SK-N-SH treated with all-trans-retinoic acid at 6 μM for 48 hours (cell line): ENCODE measurements around the gene TAGLN2.

Source experiments
- ARNTL ChIP-seq: fragments of 450-650 bp; formaldehyde crosslinking; IDR thresholded peaks from 2 replicates; pipeline ENCODE4 v1.5.0; 2020; ENCODE audit warnings: low read depth, mild to moderate bottlenecking, moderate library complexity, borderline replicate concordance
- CSDC2 ChIP-seq: fragments of 250-450 bp; sonication (Bioruptor Pico); IDR thresholded peaks from 2 replicates; pipeline ENCODE4 v1.5.0; 2020; ENCODE audit warnings: mild to moderate bottlenecking, moderate library complexity
- ESRRG ChIP-seq: fragments of 250-450 bp; sonication (Bioruptor Pico); IDR thresholded peaks from 2 replicates; pipeline ENCODE4 v1.6.1; 2021; ENCODE audit warnings: mild to moderate bottlenecking
- GLIS3 ChIP-seq: fragments of 250-450 bp; sonication (Bioruptor Pico); IDR thresholded peaks from 2 replicates; pipeline ENCODE4 v1.5.0; 2020; ENCODE audit warnings: mild to moderate bottlenecking, moderate library complexity
- PATZ1 ChIP-seq: fragments of 250-450 bp; sonication (Bioruptor Pico); IDR thresholded peaks from 2 replicates; pipeline ENCODE4 v1.8.0; 2020; ENCODE audit warnings: mild to moderate bottlenecking, moderate library complexity, borderline replicate concordance
- RARB ChIP-seq: fragments of 250-450 bp; sonication (Bioruptor Pico); IDR thresholded peaks from 2 replicates; pipeline ENCODE4 v1.8.0; 2021; ENCODE audit warnings: mild to moderate bottlenecking, moderate library complexity
- SNAI2 ChIP-seq: fragments of 250-450 bp; sonication (Bioruptor Pico); IDR thresholded peaks from 2 replicates; pipeline ENCODE4 v1.5.0; 2020; ENCODE audit warnings: mild to moderate bottlenecking, moderate library complexity
- TSHZ2 ChIP-seq: fragments of 250-450 bp; sonication (Bioruptor Pico); IDR thresholded peaks from 2 replicates; pipeline ENCODE4 v1.5.0; 2020; ENCODE audit warnings: mild to moderate bottlenecking, moderate library complexity
- ZC3H10 ChIP-seq: fragments of 250-450 bp; sonication (Bioruptor Pico); IDR thresholded peaks from 2 replicates; pipeline ENCODE4 v1.5.1; 2021; ENCODE audit warnings: mild to moderate bottlenecking, moderate library complexity
- ZFP3 ChIP-seq: fragments of 250-450 bp; sonication (Bioruptor Pico); IDR thresholded peaks from 2 replicates; pipeline ENCODE4 v1.5.0; 2020; ENCODE audit warnings: mild to moderate bottlenecking, moderate library complexity
- ZNF565 ChIP-seq: fragments of 450-650 bp; formaldehyde crosslinking; conservative IDR thresholded peaks from 2 replicates; pipeline ENCODE4 v1.5.0; 2020; ENCODE audit warnings: low read depth, mild to moderate bottlenecking, moderate library complexity
- ZNF70 ChIP-seq: fragments of 450-650 bp; formaldehyde crosslinking; IDR thresholded peaks from 2 replicates; pipeline ENCODE4 v1.5.0; 2020; ENCODE audit warnings: mild to moderate bottlenecking, moderate library complexity

- no peak for TF ChIP-seq PATZ1
- no peak for TF ChIP-seq ARNTL
- TF ChIP-seq ZNF565 (CRISPR knock-in tag) = no peak
- TF ChIP-seq ESRRG (CRISPR knock-in tag) = no peak
- TF ChIP-seq TSHZ2 (CRISPR knock-in tag) = no peak
- TF ChIP-seq ZNF70 (CRISPR knock-in tag) = no peak
- no peak for TF ChIP-seq GLIS3 (CRISPR knock-in tag)
- no peak for TF ChIP-seq ZFP3 (CRISPR knock-in tag)
- TF ChIP-seq CSDC2 = no peak
- TF ChIP-seq RARB (CRISPR knock-in tag) = no peak
- TF ChIP-seq SNAI2 (CRISPR knock-in tag) = no peak
- TF ChIP-seq ZC3H10 (CRISPR knock-in tag) = no peak
Observed at GRCh38 chr1:159877695-159878444, 47.4 kb downstream of the TAGLN2 start.
